Endothelial cell (in vitro differentiated cells): ENCODE results near the gene SASH1. TPM values are rescaled to one million over a fixed set of nuclear protein-coding genes. Genes with fewer than 3 reads are reported as not detected.
"Not testable (repeated sequence)": the region's sequence is repeated elsewhere in the genome, so short reads cannot be mapped to it uniquely, and the experiment has no call there.

Experiments
- DNase-seq: peaks from one replicate; pipeline ENCODE4 v3.0.0; 2021; ENCODE audit warnings: low spot score
- H3K27ac Mint-ChIP-seq: one replicate; pipeline ENCODE4 v1.8.0; 2021; ENCODE audit warnings: mixed read lengths, inconsistent platforms; ENCODE audit not compliant: unreplicated experiment
- H3K27me3 Mint-ChIP-seq: one replicate; pipeline ENCODE4 v1.8.0; 2021; ENCODE audit warnings: mild to moderate bottlenecking, moderate library complexity, mixed read lengths, inconsistent platforms; ENCODE audit not compliant: unreplicated experiment
- H3K36me3 Mint-ChIP-seq: one replicate; pipeline ENCODE4 v1.8.0; 2021; ENCODE audit warnings: mild to moderate bottlenecking, low read depth, mixed read lengths, inconsistent platforms; ENCODE audit not compliant: unreplicated experiment
- H3K4me1 Mint-ChIP-seq: one replicate; pipeline ENCODE4 v1.8.0; 2021; ENCODE audit warnings: mild to moderate bottlenecking, mixed read lengths, inconsistent platforms; ENCODE audit not compliant: unreplicated experiment
- H3K4me3 Mint-ChIP-seq: one replicate; pipeline ENCODE4 v1.8.0; 2021; ENCODE audit warnings: mild to moderate bottlenecking, mixed read lengths, inconsistent platforms; ENCODE audit not compliant: unreplicated experiment
- H3K9me3 Mint-ChIP-seq: one replicate; pipeline ENCODE4 v1.8.0; 2021; ENCODE audit warnings: mixed read lengths, inconsistent platforms; ENCODE audit not compliant: unreplicated experiment
- CTCF ChIP-seq: fragments of 200-600 bp; sonication (generic); IDR thresholded peaks from one replicate; pipeline ENCODE4 v1.5.0; 2021; ENCODE audit warnings: antibody characterized with exemption; ENCODE audit not compliant: unreplicated experiment
- total RNA-seq: library from RNA; stranded (reverse); fragmentation: NEBNext Ultra II Directional; extraction: Animal tissue kit (Norgen Biotek cat#: 25700); gene quantifications from one replicate; pipeline ENCODE4 v1.2.1, GENCODE V29; 2021; ENCODE audit not compliant: unreplicated experiment

SASH1 gene
- total RNA-seq, 1 donor from 2014 or later, result 138 TPM

- Mint-ChIP-seq H3K27ac (peak overlapping the region; percentile 52), H3K4me1 (peaks cover 39% of the 10 kb centered on the region), H3K9me3 (no peaks in the 10 kb centered on the region), H3K27me3 (peaks cover 5% of the 10 kb centered on the region), H3K4me3 (no peak overlapping the region), H3K36me3 (peaks cover 19% of the 10 kb centered on the region)
- no peak for TF ChIP-seq CTCF
- DNase-seq, result no peak
Observed at GRCh38 chr6:148389917-148390316, 47.3 kb downstream of the SASH1 start.

- H3K36me3 Mint-ChIP-seq, result peaks cover 23% of the 10 kb centered on the region
- not testable (repeated sequence) for H3K27me3 Mint-ChIP-seq
Observed at GRCh38 chr6:148392127-148392526, 49.5 kb downstream of the SASH1 start.

GRCh38 chr6:148392671-148393070 lies 50.0 kb downstream of the SASH1 start:
- Mint-ChIP-seq H3K4me3 (peak overlapping the region; percentile 21), H3K36me3 (peaks cover 19% of the 10 kb centered on the region), H3K27me3 (peaks cover 5% of the 10 kb centered on the region), H3K27ac (peak overlapping the region; percentile 81), H3K4me1 (peaks cover 46% of the 10 kb centered on the region), H3K9me3 (no peaks in the 10 kb centered on the region)
- TF ChIP-seq CTCF, result no peak
- DNase-seq, result no peak

More at GRCh38 chr6:148392127-148392526, 49.5 kb downstream of the SASH1 start:
- DNase-seq, H3K4me3 Mint-ChIP-seq, H3K27ac Mint-ChIP-seq, H3K9me3 Mint-ChIP-seq: not testable (repeated sequence)
- peaks cover 47% of the 10 kb centered on the region for H3K4me1 Mint-ChIP-seq

GRCh38 chr6:148395583-148396101 lies 53.0 kb downstream of the SASH1 start:
- Mint-ChIP-seq H3K4me3 (no peak overlapping the region), H3K27me3 (peaks cover 4% of the 10 kb centered on the region), H3K27ac (peak overlapping the region; percentile 83), H3K9me3 (no peaks in the 10 kb centered on the region), H3K36me3 (peaks cover 17% of the 10 kb centered on the region), H3K4me1 (peaks cover 65% of the 10 kb centered on the region)
- DNase-seq, result no peak
- TF ChIP-seq CTCF, result no peak

GRCh38 chr6:148396411-148396810 lies 53.8 kb downstream of the SASH1 start:
- Mint-ChIP-seq H3K27me3 (peaks cover 4% of the 10 kb centered on the region), H3K27ac (peak overlapping the region; percentile 97), H3K4me1 (peaks cover 70% of the 10 kb centered on the region), H3K9me3 (no peaks in the 10 kb centered on the region), H3K36me3 (peaks cover 17% of the 10 kb centered on the region), H3K4me3 (peak overlapping the region; percentile 47)
- DNase-seq, result no peak
- no peak for TF ChIP-seq CTCF
